Right lobe of liver (tissue), 4 donors: Measurements from ENCODE around the gene PSMA5.

Experiments used
- POLR2A ChIP-seq: fragments of 450-650 bp; IDR thresholded peaks from one replicate; pipeline ENCODE4 v1.6.1; 2017; ENCODE audit warnings: antibody characterized with exemption, mild to moderate bottlenecking
- TF ChIP-seq, protein P1 (sequence below), 4 donors: fragments of 200-600 bp in 3 of 4; fragments of 450-650 bp in 1 of 4; IDR thresholded peaks; one replicate each; pipeline versions ENCODE4 v1.5.1 to v1.8.0; 2016 to 2022; ENCODE audit warnings: antibody characterized with exemption in 4 of 4, mild to moderate bottlenecking in 2 of 4
- donor health status: DM: no; HTN: no; CAD: no.
- donor health status: DM: no; HTN: no; CAD: no.
- donor health status: DM: no; HTN: yes; CAD: no.

DNA sequence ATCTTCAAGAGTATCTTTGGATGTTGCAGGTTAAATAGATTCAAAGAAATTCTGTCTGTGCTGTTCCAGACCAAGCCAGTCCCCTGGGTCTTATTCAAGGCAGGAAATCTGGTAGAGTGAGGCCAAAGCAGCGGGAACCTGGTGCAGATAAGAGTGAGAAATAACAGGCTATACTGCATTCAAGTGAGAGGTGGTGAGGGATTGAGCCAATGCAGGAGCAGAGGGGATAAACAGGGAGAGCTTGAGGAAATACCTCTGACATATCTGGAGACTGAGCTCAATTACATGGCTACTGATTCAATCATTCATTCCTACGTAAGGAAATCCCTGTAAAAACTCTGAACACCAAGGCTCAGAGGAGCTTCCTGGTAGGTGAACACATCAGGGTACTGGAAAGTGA is 17.2 kb upstream of the PSMA5 start:
- TF ChIP-seq, protein P1, sequence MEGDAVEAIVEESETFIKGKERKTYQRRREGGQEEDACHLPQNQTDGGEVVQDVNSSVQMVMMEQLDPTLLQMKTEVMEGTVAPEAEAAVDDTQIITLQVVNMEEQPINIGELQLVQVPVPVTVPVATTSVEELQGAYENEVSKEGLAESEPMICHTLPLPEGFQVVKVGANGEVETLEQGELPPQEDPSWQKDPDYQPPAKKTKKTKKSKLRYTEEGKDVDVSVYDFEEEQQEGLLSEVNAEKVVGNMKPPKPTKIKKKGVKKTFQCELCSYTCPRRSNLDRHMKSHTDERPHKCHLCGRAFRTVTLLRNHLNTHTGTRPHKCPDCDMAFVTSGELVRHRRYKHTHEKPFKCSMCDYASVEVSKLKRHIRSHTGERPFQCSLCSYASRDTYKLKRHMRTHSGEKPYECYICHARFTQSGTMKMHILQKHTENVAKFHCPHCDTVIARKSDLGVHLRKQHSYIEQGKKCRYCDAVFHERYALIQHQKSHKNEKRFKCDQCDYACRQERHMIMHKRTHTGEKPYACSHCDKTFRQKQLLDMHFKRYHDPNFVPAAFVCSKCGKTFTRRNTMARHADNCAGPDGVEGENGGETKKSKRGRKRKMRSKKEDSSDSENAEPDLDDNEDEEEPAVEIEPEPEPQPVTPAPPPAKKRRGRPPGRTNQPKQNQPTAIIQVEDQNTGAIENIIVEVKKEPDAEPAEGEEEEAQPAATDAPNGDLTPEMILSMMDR (IDR thresholded peaks at IDR 0.05) = no peak
- no peak for TF ChIP-seq POLR2A
